PC-3 (cell line): ENCODE results near the gene NLRP4. TPM values are rescaled to one million over a fixed set of nuclear protein-coding genes. Genes with fewer than 3 reads are reported as not detected.

ENCODE experiments used
- ATAC-seq: fragments of 200-7000 bp; cut with Tn5 transposase; 2 replicates; pipeline ENCODE4 v1.9.1; 2020; ENCODE audit warnings: mild to moderate bottlenecking, moderate library complexity
- Bru-seq: library from RNA; stranded (reverse); fragments of 400-500 nt; gene quantifications from one replicate; lab custom pipeline; 2021; lab: Mats Ljungman, UMichigan
- BruChase-seq, 2 experiments: library from RNA; stranded (reverse); fragments of 400-500 nt; gene quantifications; one replicate each; lab custom pipeline; 2021; lab: Mats Ljungman, UMichigan
- BruUV-seq: library from RNA; stranded (reverse); fragments of 400-500 nt; replicated peaks from 2 replicates; lab custom pipeline; 2021; lab: Mats Ljungman, UMichigan
- CTCF ChIA-PET: fragments of 300-600 bp; sonication (Branson Sonifier 250); formaldehyde crosslinking; loops from one replicate; lab custom pipeline; 2022; ENCODE audit warnings: antibody characterized with exemption; lab: Charles Lee
- POLR2A ChIA-PET: fragments of 300-600 bp; sonication (Branson Sonifier 250); formaldehyde crosslinking; loops from one replicate; lab custom pipeline; 2022; ENCODE audit warnings: antibody characterized with exemption; ENCODE audit not compliant: unreplicated experiment; lab: Charles Lee
- DNase-seq: peaks from one replicate; pipeline ENCODE4 v3.0.0-alpha.2; 2015
- H2AFZ ChIP-seq: fragments of 300-600 bp; sonication (generic); 2 replicates; pipeline ENCODE4 v1.6.0; 2016; ENCODE audit warnings: antibody characterized with exemption, low read length
- H3F3A ChIP-seq: fragments of 300-600 bp; sonication (generic); one replicate; pipeline ENCODE4 v1.6.0; 2017; ENCODE audit warnings: antibody characterized with exemption, low read length, control low read depth, mild to moderate bottlenecking; ENCODE audit not compliant: unreplicated experiment
- H3K27ac ChIP-seq: fragments of 300-600 bp; sonication (generic); 2 replicates; pipeline ENCODE4 v1.5.1; 2016; ENCODE audit warnings: mild to moderate bottlenecking, low read length
- H3K27me3 ChIP-seq: fragments of 300-600 bp; sonication (generic); 2 replicates; pipeline ENCODE4 v1.6.1; 2016; ENCODE audit warnings: low read length, mixed read lengths
- H3K36me3 ChIP-seq: fragments of 300-600 bp; sonication (generic); 2 replicates; pipeline ENCODE4 v1.6.1; 2016; ENCODE audit warnings: low read depth, mixed run types, low read length, mixed read lengths
- H3K4me1 ChIP-seq: fragments of 300-600 bp; sonication (generic); 2 replicates; pipeline ENCODE4 v1.5.1; 2016; ENCODE audit warnings: low read length; ENCODE audit not compliant: insufficient read depth
- H3K4me2 ChIP-seq: fragments of 300-600 bp; sonication (generic); 2 replicates; pipeline ENCODE4 v1.6.0; 2016; ENCODE audit warnings: low read length
- H3K4me3 ChIP-seq: fragments of 300-600 bp; sonication (generic); 2 replicates; pipeline ENCODE4 v1.5.1; 2016; ENCODE audit warnings: mild to moderate bottlenecking, low read length, mixed read lengths
- H3K79me2 ChIP-seq: fragments of 300-600 bp; sonication (generic); 2 replicates; pipeline ENCODE4 v1.6.1; 2017; ENCODE audit warnings: low read length, mixed read lengths
- H3K9ac ChIP-seq: fragments of 300-600 bp; sonication (generic); 2 replicates; pipeline ENCODE4 v1.6.0; 2016; ENCODE audit warnings: mild to moderate bottlenecking, low read length
- H3K9me2 ChIP-seq: fragments of 300-600 bp; sonication (generic); replicated peaks from 2 replicates; pipeline ENCODE4 v1.6.1; 2016; ENCODE audit warnings: mixed run types, low read length, mixed read lengths
- H3K9me3 ChIP-seq: fragments of 300-600 bp; sonication (generic); 2 replicates; pipeline ENCODE4 v1.6.1; 2016; ENCODE audit warnings: low read length, mixed read lengths
- H4K20me1 ChIP-seq: fragments of 300-600 bp; sonication (generic); 2 replicates; pipeline ENCODE4 v1.6.1; 2016; ENCODE audit warnings: low read length, mixed read lengths
- CTCF ChIP-seq: fragments of 300-600 bp; sonication (generic); conservative IDR thresholded peaks from 2 replicates; pipeline ENCODE4 v1.5.1; 2017; ENCODE audit warnings: antibody characterized with exemption, low read depth, mild to moderate bottlenecking, low read length
- EZH2 ChIP-seq: fragments of 300-600 bp; sonication (generic); IDR thresholded peaks from one replicate; pipeline ENCODE4 v1.6.1; 2017; ENCODE audit warnings: antibody characterized with exemption, mild to moderate bottlenecking, low read length; ENCODE audit not compliant: unreplicated experiment
- EZH2phosphoT487 ChIP-seq: fragments of 300-600 bp; sonication (generic); IDR thresholded peaks from 2 replicates; pipeline ENCODE4 v1.6.1; 2018; ENCODE audit warnings: mild to moderate bottlenecking, antibody characterized with exemption, low read length, borderline replicate concordance
- intact Hi-C: fragments of 100-400 bp; cut with micrococcal nuclease; formaldehyde crosslinking; loops from 2 replicates; pipeline ENCODE4 v1.9.0; 2023
- long read RNA-seq: library from polyadenylated mRNA; unstranded; transcript quantifications from one replicate; pipeline ENCODE4 v2.0.0, GENCODE V29; 2021; ENCODE audit not compliant: unreplicated experiment
- total RNA-seq: library from RNA; depleted of rRNA; stranded (reverse); fragments of >200 nt; gene quantifications from 2 replicates; pipeline ENCODE4 v1.2.3, GENCODE V29; 2014; rRNA removed

NLRP4 gene
- not detected in 2 replicates for total RNA-seq
- not detected for Bru-seq, nascent RNA
- not detected for BruChase-seq, experiment 1, labeled RNA remaining after a 6-hour chase
- BruChase-seq, experiment 2, labeled RNA remaining after a 2-hour chase = not detected
- long read RNA-seq = 0 reads

- H4K20me1 ChIP-seq = no peaks in the 10 kb centered on the region
- H3K9me2 ChIP-seq = no peaks in the 10 kb centered on the region
- no peaks in the 10 kb centered on the region for H3K36me3 ChIP-seq
- no peaks in the 10 kb centered on the region for H3K4me1 ChIP-seq
- CTCF ChIA-PET = no interaction called here
- POLR2A ChIA-PET = no interaction called here
- H3K4me3 ChIP-seq = no peak within 1 kb of the TSS
- BruUV-seq = no TSS peak
- peaks cover 59% of the 10 kb centered on the region for H3K27me3 ChIP-seq
- intact Hi-C loops = no loop called here
- no peak for DNase-seq
- H3K9ac ChIP-seq = no peak within 1 kb of the TSS
- H3K9me3 ChIP-seq = no peaks in the 10 kb centered on the region
- no peak for ATAC-seq
- TF ChIP-seq CTCF = no peak
- TF ChIP-seq EZH2phosphoT487 = no peak
- TF ChIP-seq EZH2 = no peak
- H3K4me2 ChIP-seq = no peak within 1 kb of the TSS
- H3K79me2 ChIP-seq = no peaks in the 10 kb centered on the region
- no peak within 1 kb of the TSS for H3K27ac ChIP-seq
- H2AFZ ChIP-seq = no peak within 1 kb of the TSS
- H3F3A ChIP-seq = no peaks in the 10 kb centered on the region
These were observed at the start of gene NLRP4 for GRCh38 chr19:55836340-55836739. Gene NLRP4 (plus strand): TSS chr19:55836540. CDS start chr19:55852081, 15,541 bp downstream.

- H3K36me3 ChIP-seq = no peaks in the 10 kb centered on the region
- H3K27ac ChIP-seq = no peak overlapping the region
These were observed 41.3 kb upstream of the NLRP4 start for GRCh38 chr19:55795021-55795420.

More at GRCh38 chr19:55795021-55795420, 41.3 kb upstream of the NLRP4 start:
- intact Hi-C loops = no loop called here
- Histone ChIP-seq H3K4me1 (no peaks in the 10 kb centered on the region), H3K27me3 (peaks cover 88% of the 10 kb centered on the region), H3K4me3 (no peak overlapping the region), H3K9me3 (no peaks in the 10 kb centered on the region), H3K9me2 (no peaks in the 10 kb centered on the region), H3K9ac (no peak overlapping the region), H2AFZ (no peak overlapping the region), H3K79me2 (no peaks in the 10 kb centered on the region), H4K20me1 (no peaks in the 10 kb centered on the region), H3K4me2 (no peak overlapping the region), H3F3A (no peaks in the 10 kb centered on the region)
- TF ChIP-seq EZH2 (no peak), CTCF (no peak), EZH2phosphoT487 (no peak)
- POLR2A ChIA-PET = no interaction called here
- DNase-seq (no peak), ATAC-seq (no peak)
- no TSS peak for BruUV-seq
- CTCF ChIA-PET = no interaction called here
